WERI-Rb-1 (cell line): Measurements from ENCODE around the gene HIF1AN.

ENCODE experiments used
- DNase-seq: peaks from one replicate; pipeline ENCODE4 v3.0.0-alpha.2; 2020
- H3K27ac ChIP-seq: fragments of 250-450 bp; sonication (Bioruptor Pico); 2 replicates; pipeline ENCODE4 v1.5.1; 2020; ENCODE audit warnings: mild to moderate bottlenecking, moderate library complexity
- H3K27me3 ChIP-seq: fragments of 250-450 bp; sonication (Bioruptor Pico); 2 replicates; pipeline ENCODE4 v1.5.1; 2021; ENCODE audit warnings: mild to moderate bottlenecking, low read depth, moderate library complexity; ENCODE audit not compliant: insufficient read depth, severe bottlenecking
- H3K36me3 ChIP-seq: fragments of 250-450 bp; sonication (Bioruptor Pico); 2 replicates; pipeline ENCODE4 v1.5.1; 2020; ENCODE audit warnings: mild to moderate bottlenecking, moderate library complexity
- H3K4me3 ChIP-seq: 2 replicates; pipeline ENCODE4 v1.5.1; 2011; ENCODE audit warnings: low read depth, mild to moderate bottlenecking, control low read depth, low read length
- H3K9me3 ChIP-seq: fragments of 250-450 bp; sonication (Bioruptor Pico); 2 replicates; pipeline ENCODE4 v1.5.1; 2021; ENCODE audit warnings: mild to moderate bottlenecking, moderate library complexity; ENCODE audit not compliant: severe bottlenecking
- TF ChIP-seq, protein P1 (sequence below): IDR thresholded peaks from 2 replicates; pipeline ENCODE4 v1.5.1; 2011; ENCODE audit warnings: low read depth, mild to moderate bottlenecking, control low read depth, inconsistent platforms, low read length

Gene HIF1AN

DNA sequence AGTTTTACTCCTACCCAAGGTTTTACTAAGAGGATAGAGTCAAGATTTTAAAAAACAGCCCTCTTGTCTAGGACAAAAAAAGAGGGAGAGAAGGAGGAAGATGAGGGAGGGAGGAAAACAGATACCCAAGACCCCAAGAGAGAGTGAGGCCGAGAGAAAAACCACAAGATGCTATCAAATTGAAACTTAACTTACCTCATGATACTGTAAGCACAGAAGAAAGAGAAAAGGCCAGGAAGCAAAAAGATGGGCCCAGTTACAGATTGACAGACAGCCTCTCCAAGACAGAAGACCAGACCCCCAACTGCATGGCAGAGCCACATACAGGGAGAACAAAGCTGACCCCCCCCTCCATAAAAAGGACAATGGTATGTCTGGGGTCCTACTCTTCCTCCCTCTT, 27.5 kb upstream of the HIF1AN start:
- Histone ChIP-seq H3K27me3 (no peaks in the 10 kb centered on the region), H3K36me3 (no peaks in the 10 kb centered on the region), H3K9me3 (no peaks in the 10 kb centered on the region), H3K27ac (no peak overlapping the region), H3K4me3 (no peak overlapping the region)
- DNase-seq, result no peak
- TF ChIP-seq, protein P1, sequence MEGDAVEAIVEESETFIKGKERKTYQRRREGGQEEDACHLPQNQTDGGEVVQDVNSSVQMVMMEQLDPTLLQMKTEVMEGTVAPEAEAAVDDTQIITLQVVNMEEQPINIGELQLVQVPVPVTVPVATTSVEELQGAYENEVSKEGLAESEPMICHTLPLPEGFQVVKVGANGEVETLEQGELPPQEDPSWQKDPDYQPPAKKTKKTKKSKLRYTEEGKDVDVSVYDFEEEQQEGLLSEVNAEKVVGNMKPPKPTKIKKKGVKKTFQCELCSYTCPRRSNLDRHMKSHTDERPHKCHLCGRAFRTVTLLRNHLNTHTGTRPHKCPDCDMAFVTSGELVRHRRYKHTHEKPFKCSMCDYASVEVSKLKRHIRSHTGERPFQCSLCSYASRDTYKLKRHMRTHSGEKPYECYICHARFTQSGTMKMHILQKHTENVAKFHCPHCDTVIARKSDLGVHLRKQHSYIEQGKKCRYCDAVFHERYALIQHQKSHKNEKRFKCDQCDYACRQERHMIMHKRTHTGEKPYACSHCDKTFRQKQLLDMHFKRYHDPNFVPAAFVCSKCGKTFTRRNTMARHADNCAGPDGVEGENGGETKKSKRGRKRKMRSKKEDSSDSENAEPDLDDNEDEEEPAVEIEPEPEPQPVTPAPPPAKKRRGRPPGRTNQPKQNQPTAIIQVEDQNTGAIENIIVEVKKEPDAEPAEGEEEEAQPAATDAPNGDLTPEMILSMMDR, result no peak

DNA sequence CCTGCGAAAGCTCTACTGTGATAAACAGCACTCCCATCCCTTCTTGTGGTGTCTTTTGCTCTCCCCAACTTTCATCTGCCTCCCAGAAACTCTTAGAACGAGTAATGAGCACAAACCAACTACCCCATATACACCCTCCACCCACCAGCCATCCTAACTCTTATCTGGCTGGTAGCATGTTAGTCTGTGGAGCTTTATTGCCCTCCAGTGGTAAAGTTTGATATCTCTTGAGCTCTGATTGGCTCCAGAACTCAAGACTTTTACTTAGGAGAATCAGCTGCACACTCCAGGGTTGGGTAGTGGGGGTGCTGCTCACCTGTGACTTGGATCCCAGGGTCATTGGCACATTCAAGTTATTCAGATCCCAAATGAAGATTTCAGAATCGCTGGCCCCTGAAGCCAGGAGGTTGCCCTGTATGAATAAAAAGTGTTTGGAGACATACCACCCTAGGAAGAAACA, 27.0 kb upstream of the HIF1AN start:
- DNase-seq, result peak; percentile 25
- TF ChIP-seq, protein P1, result peak; percentile 68

GRCh38 chr10:100509241-100509840, 26.4 kb upstream of the HIF1AN start:
- Histone ChIP-seq H3K27me3 (no peaks in the 10 kb centered on the region), H3K27ac (no peak overlapping the region), H3K36me3 (no peaks in the 10 kb centered on the region), H3K4me3 (no peak overlapping the region), H3K9me3 (no peaks in the 10 kb centered on the region)
- no peak for DNase-seq
- TF ChIP-seq, protein P1, result no peak

More for the DNA sequence above, 27.0 kb upstream of the HIF1AN start:
- Histone ChIP-seq H3K9me3 (no peaks in the 10 kb centered on the region), H3K36me3 (no peaks in the 10 kb centered on the region), H3K27ac (no peak overlapping the region), H3K27me3 (no peaks in the 10 kb centered on the region), H3K4me3 (no peak overlapping the region)

DNA sequence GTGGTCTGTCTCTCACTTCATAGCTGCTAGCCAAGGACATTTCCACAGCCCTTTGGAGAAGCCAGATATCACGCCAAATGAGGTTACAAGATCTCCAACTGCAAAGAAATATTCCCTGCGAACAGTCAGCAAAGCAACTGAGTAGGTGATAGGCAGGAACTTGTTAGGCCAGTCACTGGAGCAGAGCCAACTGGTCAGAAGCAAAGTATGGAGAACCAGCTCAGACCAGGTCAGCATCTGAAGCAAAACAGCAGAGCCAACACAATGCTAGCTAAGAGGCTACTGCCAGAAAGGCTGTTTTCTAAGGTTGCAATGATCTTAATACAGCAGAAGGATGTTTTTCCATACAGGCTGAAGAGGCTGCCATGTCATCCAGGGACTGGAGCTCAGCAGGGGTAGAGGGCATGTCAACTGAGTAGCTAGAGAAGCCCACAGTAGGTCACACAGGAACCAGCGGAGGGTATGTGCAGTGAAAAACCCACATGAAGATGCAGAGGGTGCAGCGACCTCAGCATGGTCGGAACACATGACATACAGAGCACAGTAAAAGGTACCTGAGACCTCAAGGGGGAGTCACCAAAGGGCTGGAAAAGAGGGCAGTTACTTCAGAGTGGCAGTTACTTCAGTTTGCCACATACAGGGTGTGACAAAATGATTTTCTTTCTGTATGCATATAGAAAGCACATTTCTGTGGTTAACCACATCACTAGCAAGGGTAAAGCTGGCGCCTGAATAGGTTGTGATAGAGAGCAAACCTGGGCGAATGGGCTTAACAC, 25.0 kb upstream of the HIF1AN start:
- no peak for DNase-seq

DNA sequence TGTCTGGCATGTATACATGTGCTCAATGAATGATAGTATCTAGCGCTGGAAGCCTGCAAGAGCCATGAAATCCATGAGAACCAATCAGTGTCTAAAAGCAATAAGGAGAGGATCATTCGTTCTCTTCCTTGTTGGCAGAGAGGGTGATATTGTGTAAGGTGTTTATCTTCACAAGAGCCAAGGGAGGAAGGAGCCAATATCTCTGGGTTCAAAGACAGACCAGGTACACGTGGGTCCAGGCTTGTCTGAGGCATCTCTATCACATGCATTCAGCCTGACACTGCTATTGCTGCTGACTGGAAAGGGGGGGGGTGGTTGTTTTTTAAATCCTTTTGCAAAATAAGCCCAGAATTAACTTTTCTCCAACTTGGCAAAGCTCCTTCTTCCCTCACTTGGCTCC, 20.1 kb upstream of the HIF1AN start:
- Histone ChIP-seq H3K27me3 (peaks cover 17% of the 10 kb centered on the region), H3K27ac (no peak overlapping the region), H3K36me3 (no peaks in the 10 kb centered on the region), H3K9me3 (no peaks in the 10 kb centered on the region), H3K4me3 (no peak overlapping the region)
- DNase-seq, result no peak
- TF ChIP-seq, protein P1, result no peak

More for the DNA sequence above, 25.0 kb upstream of the HIF1AN start:
- no peak overlapping the region for H3K4me3 ChIP-seq
- TF ChIP-seq, protein P1, result no peak
- no peaks in the 10 kb centered on the region for H3K27me3 ChIP-seq
- H3K36me3 ChIP-seq, result no peaks in the 10 kb centered on the region
- H3K27ac ChIP-seq, result no peak overlapping the region
- H3K9me3 ChIP-seq, result no peaks in the 10 kb centered on the region
